IPS DF 6.9 (cell line): ENCODE measurements around the gene QRICH1.

ENCODE experiments used
- DNase-seq: peaks from one replicate; pipeline ENCODE4 v3.0.0-alpha.2; 2013; ENCODE audit warnings: low read depth, low spot score
- H3K27ac ChIP-seq: one replicate; pipeline ENCODE4 v1.5.1; 2013; ENCODE audit warnings: low read length, control low read depth
- H3K27me3 ChIP-seq: 2 replicates; pipeline ENCODE4 v1.6.1; 2013; ENCODE audit warnings: mild to moderate bottlenecking, low read length; ENCODE audit not compliant: control insufficient read depth, insufficient read depth
- H3K36me3 ChIP-seq: 2 replicates; pipeline ENCODE4 v1.6.1; 2013; ENCODE audit warnings: low read length; ENCODE audit not compliant: control insufficient read depth, insufficient read depth
- H3K4me1 ChIP-seq: 2 replicates; pipeline ENCODE4 v1.6.1; 2013; ENCODE audit warnings: low read length; ENCODE audit not compliant: control insufficient read depth, insufficient read depth
- H3K4me3 ChIP-seq: 2 replicates; pipeline ENCODE4 v1.5.1; 2013; ENCODE audit warnings: mild to moderate bottlenecking, low read length
- H3K9me3 ChIP-seq: 2 replicates; pipeline ENCODE4 v1.6.1; 2013; ENCODE audit warnings: low read length, inconsistent platforms; ENCODE audit not compliant: control insufficient read depth, insufficient read depth
- WGBS: extraction: QIAGEN DNeasy Blood & Tissue Kit; methylation state at CpG from one replicate; pipeline ENCODE4 v1.1.7; 2013; ENCODE audit warnings: mixed read lengths, missing lambda C conversion rate; ENCODE audit not compliant: insufficient read length, insufficient coverage; 5-methylcytosine and 5-hydroxymethylcytosine counted together

The QRICH1 gene

GRCh38 chr3:49007771-49008528 lies 85.9 kb downstream of the QRICH1 start:
- H3K4me1 ChIP-seq: peaks cover 4% of the 10 kb centered on the region; the same call in 1 of the 2 replicates
- no CpG with 5 or more reads among the region's 41 CpGs for WGBS
- no peaks in the 10 kb centered on the region for H3K9me3 ChIP-seq
- H3K36me3 ChIP-seq: peaks cover 10% of the 10 kb centered on the region
- no peak for DNase-seq
- no peaks in the 10 kb centered on the region for H3K27me3 ChIP-seq
- H3K27ac ChIP-seq: no peak overlapping the region
- peak overlapping the region; percentile 70 for H3K4me3 ChIP-seq

GRCh38 chr3:49007068-49007770 lies 86.7 kb downstream of the QRICH1 start, which contains the start of gene WDR6:
Gene WDR6, plus strand, starts transcription at chr3:49007391. Its CDS starts 41 bp downstream, at chr3:49007432.
- peak; percentile 96 for DNase-seq
- no peak within 1 kb of the TSS for H3K27ac ChIP-seq
- H3K27me3 ChIP-seq: no peaks in the 10 kb centered on the region
- WGBS: no CpG with 5 or more reads among the region's 65 CpGs
- peak within 1 kb of the TSS; percentile 70 for H3K4me3 ChIP-seq
- H3K36me3 ChIP-seq: peaks cover 5% of the 10 kb centered on the region
- H3K4me1 ChIP-seq: peaks cover 4% of the 10 kb centered on the region; the same call in 1 of the 2 replicates
- no peaks in the 10 kb centered on the region for H3K9me3 ChIP-seq

- no CpG with 5 or more reads among the region's 32 CpGs for WGBS
- no peak for DNase-seq
- Histone ChIP-seq H3K36me3 (no peaks in the 10 kb centered on the region), H3K27ac (no peak overlapping the region), H3K4me1 (peaks cover 4% of the 10 kb centered on the region; the same call in 1 of the 2 replicates), H3K9me3 (no peaks in the 10 kb centered on the region), H3K4me3 (peak overlapping the region; percentile 70; the same call in 1 of the 2 replicates), H3K27me3 (no peaks in the 10 kb centered on the region)
Measured at GRCh38 chr3:49006408-49007067, 87.3 kb downstream of the QRICH1 start.

- H3K4me3 ChIP-seq: no peak overlapping the region
- no CpG with 5 or more reads among the region's 5 CpGs for WGBS
- peaks cover 4% of the 10 kb centered on the region; the same call in 1 of the 2 replicates for H3K4me1 ChIP-seq
- H3K36me3 ChIP-seq: no peaks in the 10 kb centered on the region
- H3K27me3 ChIP-seq: no peaks in the 10 kb centered on the region
- no peaks in the 10 kb centered on the region for H3K9me3 ChIP-seq
- no peak for DNase-seq
- H3K27ac ChIP-seq: no peak overlapping the region
Measured at GRCh38 chr3:49005998-49006397, 87.9 kb downstream of the QRICH1 start.

GRCh38 chr3:49005303-49005680 lies 88.6 kb downstream of the QRICH1 start:
- no CpG with 5 or more reads among the region's 3 CpGs for WGBS
- Histone ChIP-seq H3K4me1 (peaks cover 4% of the 10 kb centered on the region; the same call in 1 of the 2 replicates), H3K4me3 (no peak overlapping the region), H3K27me3 (no peaks in the 10 kb centered on the region), H3K9me3 (no peaks in the 10 kb centered on the region), H3K27ac (no peak overlapping the region), H3K36me3 (no peaks in the 10 kb centered on the region)
- no peak for DNase-seq

- DNase-seq: no peak
- WGBS: no CpG with 5 or more reads among the region's 16 CpGs
- H3K27ac ChIP-seq: no peak overlapping the region
- no peak overlapping the region for H3K4me3 ChIP-seq
- no peaks in the 10 kb centered on the region for H3K36me3 ChIP-seq
- peaks cover 4% of the 10 kb centered on the region; the same call in 1 of the 2 replicates for H3K4me1 ChIP-seq
- no peaks in the 10 kb centered on the region for H3K27me3 ChIP-seq
- H3K9me3 ChIP-seq: no peaks in the 10 kb centered on the region
Measured at GRCh38 chr3:49004352-49005302, 89.2 kb downstream of the QRICH1 start.

GRCh38 chr3:49001155-49001554 lies 92.7 kb downstream of the QRICH1 start:
- Histone ChIP-seq H3K27ac (no peak overlapping the region), H3K36me3 (no peaks in the 10 kb centered on the region), H3K9me3 (no peaks in the 10 kb centered on the region), H3K4me3 (no peak overlapping the region), H3K27me3 (no peaks in the 10 kb centered on the region), H3K4me1 (peaks cover 3% of the 10 kb centered on the region)
- WGBS: no CpG with 5 or more reads among the region's 6 CpGs
- DNase-seq: no peak

GRCh38 chr3:48999085-48999858 lies 94.6 kb downstream of the QRICH1 start:
- Histone ChIP-seq H3K27me3 (no peaks in the 10 kb centered on the region), H3K36me3 (no peaks in the 10 kb centered on the region), H3K27ac (no peak overlapping the region), H3K9me3 (no peaks in the 10 kb centered on the region), H3K4me3 (no peak overlapping the region), H3K4me1 (peaks cover 3% of the 10 kb centered on the region)
- DNase-seq: no peak
- no CpG with 5 or more reads among the region's 8 CpGs for WGBS
